ENCODE results near the gene ITPK1.

The ITPK1 gene

DNA sequence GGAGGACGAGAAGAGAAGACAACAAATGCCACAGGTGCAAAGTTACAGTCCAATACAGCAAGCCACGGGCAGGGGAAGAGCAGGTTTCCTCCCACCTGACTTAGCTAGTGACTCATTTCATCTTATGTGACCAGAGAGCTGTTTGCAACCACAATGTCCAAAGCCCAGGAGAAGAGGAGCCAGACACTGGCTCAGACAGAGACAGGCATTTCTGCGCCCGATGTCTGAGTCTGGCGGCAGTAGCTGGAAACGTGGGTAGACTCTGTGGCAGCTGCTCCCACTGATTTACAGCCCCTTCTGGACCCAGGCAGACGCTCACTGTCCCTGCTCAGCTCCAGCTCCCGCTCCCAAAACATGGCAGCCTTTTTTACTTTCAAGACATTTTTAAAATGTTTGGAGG is 132.8 kb downstream of the ITPK1 start:
- Histone ChIP-seq H3K36me3 (ENCODE audit: control insufficient read depth in 5 of 5, insufficient read depth in 5 of 5, low read length in 5 of 5) (peaks cover 0 to 22% (median 8%) of the 10 kb centered on the region in 5 donors), H3K9me3 (ENCODE audit: control insufficient read depth in 5 of 5, low read length in 5 of 5) (peaks cover 0 to 12% (median 4%) of the 10 kb centered on the region in 5 donors), H3K4me1 (ENCODE audit: control insufficient read depth in 5 of 5, insufficient read depth in 5 of 5, low read length in 5 of 5) (peaks cover 4 to 25% (median 23%) of the 10 kb centered on the region in 5 donors), H3K27ac (ENCODE audit: low read depth, low read length) (no peak overlapping the region), H3K4me3 (ENCODE audit: low read depth in 1 of 5, low read length in 5 of 5) (no peak overlapping the region), H3K9ac (ENCODE audit: low read length in 5 of 5) (no peak overlapping the region), H3K27me3 (ENCODE audit: control insufficient read depth in 5 of 5, insufficient read depth in 4 of 5, low read length in 5 of 5) (no peaks in the 10 kb centered on the region)

DNA sequence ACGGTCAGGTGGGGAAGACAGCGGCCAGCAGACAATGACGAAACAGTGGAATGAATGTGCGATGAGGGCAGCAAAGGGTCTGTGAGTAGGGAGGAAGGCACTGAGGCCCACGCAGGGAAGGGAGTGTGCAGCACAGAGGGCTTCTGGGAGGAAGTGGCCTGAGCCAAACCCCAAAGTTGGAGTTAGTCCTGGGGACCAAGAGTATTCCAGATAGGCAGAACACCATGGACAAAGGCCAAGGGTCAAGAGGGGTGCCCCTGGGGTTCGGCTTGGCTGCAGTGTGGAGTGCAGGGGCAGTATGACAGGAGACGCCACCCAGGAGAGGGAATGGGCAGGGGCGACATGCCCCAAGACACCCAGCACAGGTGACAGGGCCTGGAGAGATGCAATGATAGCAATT is 134.0 kb downstream of the ITPK1 start:
- H3K9me3 ChIP-seq (ENCODE audit: control insufficient read depth in 5 of 5, low read length in 5 of 5) = peaks cover 0 to 17% (median 4%) of the 10 kb centered on the region in 5 donors

DNA sequence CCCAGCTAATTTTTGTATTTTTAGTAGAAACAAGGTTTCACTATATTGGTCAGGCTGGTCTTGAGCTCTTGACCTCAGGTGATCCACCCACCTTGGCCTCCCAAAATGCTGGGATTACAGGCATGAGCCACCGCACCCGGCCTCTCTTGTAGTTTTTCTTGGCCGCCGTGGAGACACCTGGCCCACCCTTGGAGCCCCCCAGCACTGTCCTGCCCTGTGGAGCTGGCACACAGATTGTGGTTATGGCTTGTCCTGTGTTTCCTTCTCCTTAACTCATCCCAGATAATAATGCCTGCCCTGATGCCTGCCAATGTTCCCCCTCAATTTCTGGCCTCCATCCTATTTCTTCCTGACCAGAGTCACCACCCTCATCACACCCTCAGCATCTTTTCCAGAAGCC is 134.9 kb downstream of the ITPK1 start:
- H3K36me3 ChIP-seq (ENCODE audit: control insufficient read depth in 5 of 5, insufficient read depth in 5 of 5, low read length in 5 of 5) = peaks cover 0 to 34% (median 18%) of the 10 kb centered on the region in 5 donors
- no peaks in the 10 kb centered on the region for H3K27me3 ChIP-seq (ENCODE audit: control insufficient read depth in 5 of 5, insufficient read depth in 4 of 5, low read length in 5 of 5)
- H3K9me3 ChIP-seq (ENCODE audit: control insufficient read depth in 5 of 5, low read length in 5 of 5) = peaks cover 0 to 25% (median 11%) of the 10 kb centered on the region in 5 donors
- no peak overlapping the region for H3K4me3 ChIP-seq (ENCODE audit: low read depth in 1 of 5, low read length in 5 of 5)
- H3K9ac ChIP-seq (ENCODE audit: low read length in 5 of 5) = no peak overlapping the region
- H3K4me1 ChIP-seq (ENCODE audit: control insufficient read depth in 5 of 5, insufficient read depth in 5 of 5, low read length in 5 of 5) = peaks cover 0 to 9% (median 6%) of the 10 kb centered on the region in 5 donors
- H3K27ac ChIP-seq (ENCODE audit: low read depth, low read length) = no peak overlapping the region

More for the DNA sequence above, 134.0 kb downstream of the ITPK1 start:
- Histone ChIP-seq H3K27me3 (ENCODE audit: control insufficient read depth in 5 of 5, insufficient read depth in 4 of 5, low read length in 5 of 5) (no peaks in the 10 kb centered on the region), H3K9ac (ENCODE audit: low read length in 5 of 5) (no peak overlapping the region), H3K36me3 (ENCODE audit: control insufficient read depth in 5 of 5, insufficient read depth in 5 of 5, low read length in 5 of 5) (peaks cover 0 to 27% (median 15%) of the 10 kb centered on the region in 5 donors), H3K27ac (ENCODE audit: low read depth, low read length) (no peak overlapping the region), H3K4me1 (ENCODE audit: control insufficient read depth in 5 of 5, insufficient read depth in 5 of 5, low read length in 5 of 5) (peaks cover 2 to 18% (median 14%) of the 10 kb centered on the region in 5 donors), H3K4me3 (ENCODE audit: low read depth in 1 of 5, low read length in 5 of 5) (no peak overlapping the region)

DNA sequence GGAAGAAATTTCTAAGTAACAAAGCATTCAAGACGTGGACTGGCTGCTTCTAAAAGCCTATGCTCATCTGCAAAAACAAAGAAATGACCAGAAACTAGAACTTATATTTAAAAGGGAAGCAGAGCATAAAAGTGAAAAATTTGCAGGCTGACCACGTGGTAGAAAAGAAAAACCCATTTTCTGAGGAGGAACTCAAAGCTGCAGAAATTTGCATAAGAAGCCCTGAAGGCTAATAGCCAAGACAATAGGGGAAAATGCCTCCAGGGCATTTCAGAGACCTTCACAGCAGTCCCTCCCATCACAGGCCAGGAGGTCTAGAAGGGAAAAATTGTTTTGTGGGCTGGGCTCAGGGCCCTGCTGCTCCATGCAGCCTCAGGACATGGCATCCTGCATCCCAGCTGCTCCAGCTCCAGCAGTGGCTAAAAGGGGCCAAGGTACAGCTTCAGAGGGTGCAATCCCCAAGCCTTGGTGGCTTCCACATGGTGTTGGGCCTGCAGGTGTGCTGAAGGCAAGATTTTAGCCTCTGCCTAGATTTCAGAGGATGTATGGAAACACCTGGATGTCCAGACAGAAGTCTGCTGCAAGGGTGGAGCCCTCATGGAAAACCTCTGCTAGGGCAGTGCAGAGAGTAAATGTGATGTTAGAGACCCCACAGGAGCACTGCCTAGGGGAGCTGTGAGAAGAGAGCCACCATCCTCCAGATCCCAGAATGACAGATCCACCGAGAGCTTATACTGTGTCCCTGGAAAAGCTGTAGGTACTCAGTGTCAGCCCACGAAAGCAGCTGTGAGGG is 137.3 kb downstream of the ITPK1 start:
- no peak overlapping the region for H3K4me3 ChIP-seq (ENCODE audit: low read depth in 1 of 5, low read length in 5 of 5)
- no peaks in the 10 kb centered on the region for H3K27me3 ChIP-seq (ENCODE audit: control insufficient read depth in 5 of 5, insufficient read depth in 4 of 5, low read length in 5 of 5)
- H3K36me3 ChIP-seq (ENCODE audit: control insufficient read depth in 5 of 5, insufficient read depth in 5 of 5, low read length in 5 of 5) = peaks cover 0 to 41% (median 18%) of the 10 kb centered on the region in 5 donors
- no peak overlapping the region for H3K27ac ChIP-seq (ENCODE audit: low read depth, low read length)
- H3K9ac ChIP-seq (ENCODE audit: low read length in 5 of 5) = no peak overlapping the region
- H3K4me1 ChIP-seq (ENCODE audit: control insufficient read depth in 5 of 5, insufficient read depth in 5 of 5, low read length in 5 of 5) = peaks cover 1 to 22% (median 18%) of the 10 kb centered on the region in 5 donors
- peaks cover 0 to 32% (median 16%) of the 10 kb centered on the region in 5 donors for H3K9me3 ChIP-seq (ENCODE audit: control insufficient read depth in 5 of 5, low read length in 5 of 5)

DNA sequence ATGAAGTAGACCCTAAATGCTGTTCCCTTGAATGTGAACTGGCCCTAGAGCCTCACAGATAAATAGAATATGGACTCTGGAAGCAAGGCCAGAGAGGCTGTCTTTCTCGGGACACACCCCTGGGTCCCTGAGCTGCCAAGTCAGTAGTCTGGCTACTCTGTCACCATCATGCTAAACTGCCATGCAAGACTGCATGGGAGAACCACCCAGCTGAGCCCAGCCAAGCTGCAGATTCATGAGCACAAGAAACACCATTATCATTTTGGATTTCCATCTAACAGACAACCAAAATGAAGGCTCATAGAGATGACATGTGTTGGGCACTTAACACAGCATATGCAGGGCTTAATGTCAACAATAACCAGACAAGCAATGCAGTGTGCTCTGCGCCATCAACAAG is 139.5 kb downstream of the ITPK1 start:
- H3K9me3 ChIP-seq (ENCODE audit: control insufficient read depth in 5 of 5, low read length in 5 of 5) = peaks cover 0 to 32% (median 16%) of the 10 kb centered on the region in 5 donors
- peaks cover 1 to 30% (median 19%) of the 10 kb centered on the region in 5 donors for H3K4me1 ChIP-seq (ENCODE audit: control insufficient read depth in 5 of 5, insufficient read depth in 5 of 5, low read length in 5 of 5)
- H3K9ac ChIP-seq (ENCODE audit: low read length in 5 of 5) = no peak overlapping the region
- H3K36me3 ChIP-seq (ENCODE audit: control insufficient read depth in 5 of 5, insufficient read depth in 5 of 5, low read length in 5 of 5) = peaks cover 0 to 23% (median 10%) of the 10 kb centered on the region in 5 donors
- H3K27ac ChIP-seq (ENCODE audit: low read depth, low read length) = no peak overlapping the region
- H3K4me3 ChIP-seq (ENCODE audit: low read depth in 1 of 5, low read length in 5 of 5) = no peak overlapping the region
- H3K27me3 ChIP-seq (ENCODE audit: control insufficient read depth in 5 of 5, insufficient read depth in 4 of 5, low read length in 5 of 5) = no peaks in the 10 kb centered on the region

DNA sequence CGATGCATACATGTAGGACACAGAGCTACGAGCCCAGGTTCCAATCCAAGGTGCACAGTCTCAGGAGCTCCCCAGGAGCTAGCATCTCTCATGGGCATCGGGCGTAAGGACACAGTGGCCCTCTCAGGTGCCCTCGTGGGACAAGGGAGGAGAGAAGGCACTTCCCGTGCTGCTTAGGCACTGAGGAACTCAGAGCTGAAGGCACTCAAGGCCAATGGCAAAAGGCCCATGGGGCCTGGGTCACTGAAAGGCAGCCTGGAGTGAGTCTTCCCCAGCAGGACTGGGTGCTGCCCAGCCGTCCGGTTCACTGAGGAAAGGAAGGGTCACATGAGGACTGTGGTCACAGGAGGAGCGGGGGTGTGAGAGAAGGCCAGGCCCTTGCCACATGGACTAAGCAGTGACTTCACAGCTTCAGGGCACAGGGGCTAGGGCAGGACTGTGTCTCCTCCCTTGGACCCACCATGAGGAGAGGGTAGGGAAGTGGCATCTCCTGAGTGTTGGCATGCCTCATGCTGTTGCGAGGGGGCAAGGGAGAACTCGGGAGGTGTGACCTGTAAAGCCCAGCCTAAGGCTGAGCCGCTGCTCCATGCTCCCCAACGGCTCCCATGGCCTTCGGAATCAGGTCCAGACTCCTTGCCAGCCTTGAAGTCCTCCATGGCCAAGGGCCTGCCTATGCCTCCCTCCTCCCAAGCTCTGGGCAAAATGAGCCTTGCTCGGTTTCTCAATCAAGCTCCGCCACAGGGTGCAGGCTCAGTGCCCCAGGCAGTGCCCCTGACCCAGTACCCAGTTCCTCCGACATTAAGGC is 141.0 kb downstream of the ITPK1 start:
- peak overlapping the region in 1 of 5 donors; percentile 9 for H3K4me3 ChIP-seq (ENCODE audit: low read depth in 1 of 5, low read length in 5 of 5)
- H3K9me3 ChIP-seq (ENCODE audit: control insufficient read depth in 5 of 5, low read length in 5 of 5) = peaks cover 0 to 32% (median 16%) of the 10 kb centered on the region in 5 donors
- H3K27ac ChIP-seq (ENCODE audit: low read depth, low read length) = peak overlapping the region; percentile 82
- no peaks in the 10 kb centered on the region for H3K27me3 ChIP-seq (ENCODE audit: control insufficient read depth in 5 of 5, insufficient read depth in 4 of 5, low read length in 5 of 5)
- H3K9ac ChIP-seq (ENCODE audit: low read length in 5 of 5) = no peak overlapping the region
- H3K36me3 ChIP-seq (ENCODE audit: control insufficient read depth in 5 of 5, insufficient read depth in 5 of 5, low read length in 5 of 5) = peaks cover 0 to 23% (median 10%) of the 10 kb centered on the region in 5 donors
- H3K4me1 ChIP-seq (ENCODE audit: control insufficient read depth in 5 of 5, insufficient read depth in 5 of 5, low read length in 5 of 5) = peaks cover 1 to 30% (median 19%) of the 10 kb centered on the region in 5 donors

DNA sequence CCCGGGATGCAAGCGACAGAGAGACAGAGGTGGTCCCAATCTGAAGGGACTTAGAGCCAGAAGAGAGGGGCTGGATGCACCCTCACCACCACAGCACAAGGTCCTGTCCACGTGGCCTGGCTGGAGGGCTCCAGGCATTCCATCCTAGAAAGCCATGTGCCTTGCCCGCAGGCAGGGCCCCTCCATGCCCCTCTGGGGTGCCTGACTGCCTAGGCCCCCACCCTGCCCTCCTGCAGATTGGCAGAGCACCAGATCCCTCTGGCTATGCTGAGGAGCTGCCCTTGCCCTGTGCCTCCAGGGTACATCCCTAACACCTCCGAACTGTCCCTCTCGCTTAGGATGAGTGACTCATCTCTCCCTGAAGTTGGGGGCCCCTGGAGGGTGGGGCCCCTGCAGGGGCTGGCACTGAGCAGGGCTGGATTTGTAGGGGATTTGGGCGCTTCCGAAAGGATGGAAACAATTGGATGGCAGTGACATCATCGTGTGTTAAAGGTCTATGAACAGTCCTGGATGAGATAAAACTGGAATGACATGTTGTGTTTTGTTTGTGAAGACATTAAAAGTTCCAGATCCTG is 141.8 kb downstream of the ITPK1 start:
- Histone ChIP-seq H3K4me1 (ENCODE audit: control insufficient read depth in 5 of 5, insufficient read depth in 5 of 5, low read length in 5 of 5) (peaks cover 1 to 30% (median 19%) of the 10 kb centered on the region in 5 donors), H3K27me3 (ENCODE audit: control insufficient read depth in 5 of 5, insufficient read depth in 4 of 5, low read length in 5 of 5) (no peaks in the 10 kb centered on the region), H3K9me3 (ENCODE audit: control insufficient read depth in 5 of 5, low read length in 5 of 5) (peaks cover 0 to 27% (median 16%) of the 10 kb centered on the region in 5 donors), H3K4me3 (ENCODE audit: low read depth in 1 of 5, low read length in 5 of 5) (no peak overlapping the region), H3K9ac (ENCODE audit: low read length in 5 of 5) (no peak overlapping the region), H3K36me3 (ENCODE audit: control insufficient read depth in 5 of 5, insufficient read depth in 5 of 5, low read length in 5 of 5) (peaks cover 0 to 23% (median 10%) of the 10 kb centered on the region in 5 donors), H3K27ac (ENCODE audit: low read depth, low read length) (peak overlapping the region; percentile 82)

DNA sequence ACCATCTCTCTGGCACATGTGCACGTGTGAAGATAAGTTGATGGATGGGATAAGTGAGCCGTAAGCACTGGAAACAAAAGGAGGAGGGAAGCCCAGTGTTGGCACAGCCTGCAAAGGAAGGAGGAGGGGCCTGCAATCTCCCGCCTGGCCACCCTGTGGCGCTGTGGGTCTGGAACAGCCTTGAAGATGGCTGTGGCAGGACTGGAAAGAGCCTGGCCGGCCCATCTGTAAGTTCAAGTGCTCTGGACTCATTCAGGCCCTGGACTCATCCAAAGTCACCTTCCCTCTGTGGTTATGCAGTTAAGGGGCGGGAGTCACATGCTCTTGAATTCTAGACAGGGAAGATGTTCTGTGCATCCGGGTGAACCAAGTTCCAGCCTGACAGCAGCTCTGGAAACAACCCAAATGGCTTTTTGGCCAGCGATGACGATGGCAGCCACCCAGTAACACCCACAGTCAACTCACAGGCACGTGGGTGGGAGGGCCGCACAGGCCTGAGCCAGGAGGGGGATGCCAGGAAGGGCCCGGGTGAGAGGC is 142.4 kb downstream of the ITPK1 start:
- Histone ChIP-seq H3K27me3 (ENCODE audit: control insufficient read depth in 5 of 5, insufficient read depth in 4 of 5, low read length in 5 of 5) (no peaks in the 10 kb centered on the region), H3K4me1 (ENCODE audit: control insufficient read depth in 5 of 5, insufficient read depth in 5 of 5, low read length in 5 of 5) (peaks cover 1 to 30% (median 19%) of the 10 kb centered on the region in 5 donors), H3K36me3 (ENCODE audit: control insufficient read depth in 5 of 5, insufficient read depth in 5 of 5, low read length in 5 of 5) (peaks cover 0 to 23% (median 10%) of the 10 kb centered on the region in 5 donors), H3K9ac (ENCODE audit: low read length in 5 of 5) (no peak overlapping the region), H3K27ac (ENCODE audit: low read depth, low read length) (peak overlapping the region; percentile 82), H3K4me3 (ENCODE audit: low read depth in 1 of 5, low read length in 5 of 5) (no peak overlapping the region), H3K9me3 (ENCODE audit: control insufficient read depth in 5 of 5, low read length in 5 of 5) (peaks cover 0 to 21% (median 12%) of the 10 kb centered on the region in 5 donors)

DNA sequence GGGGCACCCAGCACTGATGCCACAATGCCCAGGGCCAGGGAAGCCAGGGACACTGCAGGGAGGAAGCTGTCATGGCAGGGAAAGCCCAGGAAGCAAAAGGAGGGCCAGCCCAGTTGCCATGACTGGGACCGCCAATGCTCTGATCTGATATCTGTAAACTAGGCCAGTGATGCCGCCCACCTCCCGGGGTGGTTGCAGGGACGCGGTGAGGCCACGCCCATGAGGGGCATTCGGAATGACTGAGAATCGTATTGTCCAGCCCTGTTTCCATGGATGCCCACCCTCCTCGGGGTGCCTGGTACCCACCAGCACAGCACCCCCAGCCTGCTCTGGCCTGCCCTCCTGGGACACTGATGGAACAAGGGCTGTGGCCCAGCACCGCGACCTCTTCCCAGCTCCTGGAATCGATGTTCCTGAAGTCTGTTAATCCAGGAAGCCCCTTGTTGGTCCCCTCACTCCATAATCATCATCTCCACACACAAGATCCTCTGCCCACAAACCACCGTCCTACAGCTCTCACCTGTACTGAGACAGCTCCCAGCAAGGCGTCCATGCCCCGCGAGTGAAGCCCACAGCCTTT is 144.0 kb downstream of the ITPK1 start:
- H3K27me3 ChIP-seq (ENCODE audit: control insufficient read depth in 5 of 5, insufficient read depth in 4 of 5, low read length in 5 of 5) = no peaks in the 10 kb centered on the region
- no peak overlapping the region for H3K4me3 ChIP-seq (ENCODE audit: low read depth in 1 of 5, low read length in 5 of 5)
- no peak overlapping the region for H3K9ac ChIP-seq (ENCODE audit: low read length in 5 of 5)
- peaks cover 1 to 30% (median 19%) of the 10 kb centered on the region in 5 donors for H3K4me1 ChIP-seq (ENCODE audit: control insufficient read depth in 5 of 5, insufficient read depth in 5 of 5, low read length in 5 of 5)
- peaks cover 0 to 14% (median 3%) of the 10 kb centered on the region in 5 donors for H3K36me3 ChIP-seq (ENCODE audit: control insufficient read depth in 5 of 5, insufficient read depth in 5 of 5, low read length in 5 of 5)
- H3K9me3 ChIP-seq (ENCODE audit: control insufficient read depth in 5 of 5, low read length in 5 of 5) = peaks cover 0 to 16% (median 12%) of the 10 kb centered on the region in 5 donors
- H3K27ac ChIP-seq (ENCODE audit: low read depth, low read length) = no peak overlapping the region

Data from subcutaneous abdominal adipose tissue (tissue), 5 donors.